ENCODE measurements around the gene PAQR9.
A peak's percentile ranks its signal among the peaks of the same experiment; 100 is the strongest.
"Not testable (repeated sequence)": the region's sequence is repeated elsewhere in the genome, so short reads cannot be mapped to it uniquely, and the experiment has no call there.

Gene PAQR9

GRCh38 chr3:142963516-142964448, at the start of gene PAQR9:
Gene PAQR9, minus strand, starts transcription at chr3:142963674. Its CDS starts 338 bp downstream, at chr3:142963336.
- DNase-seq: no peak

- DNase-seq: no peak
These were observed 48.2 kb upstream of the PAQR9 start for GRCh38 chr3:143011705-143012104.

- no peak for DNase-seq
These were observed 46.5 kb upstream of the PAQR9 start for GRCh38 chr3:143010024-143010423.

GRCh38 chr3:143004823-143005222, 41.3 kb upstream of the PAQR9 start:
- no peak for DNase-seq

- no peak for DNase-seq
These were observed 39.3 kb upstream of the PAQR9 start for GRCh38 chr3:143002727-143003126.

GRCh38 chr3:143002083-143002712, 38.7 kb upstream of the PAQR9 start:
- peak; percentile 22 for DNase-seq

- DNase-seq: peak; percentile 94
These were observed 38.1 kb upstream of the PAQR9 start, which contains the start of gene U2SURP for GRCh38 chr3:143001369-143002082. Gene U2SURP, plus strand, starts transcription at chr3:143001570. Its CDS starts 59 bp downstream, at chr3:143001629.

GRCh38 chr3:143001034-143001368, 37.5 kb upstream of the PAQR9 start:
- DNase-seq: no peak

GRCh38 chr3:143000528-143000927, 37.1 kb upstream of the PAQR9 start:
- no peak for DNase-seq

- no peak for DNase-seq
These were observed 36.4 kb upstream of the PAQR9 start for GRCh38 chr3:142999881-143000280.

GRCh38 chr3:142998439-142998838, 35.0 kb upstream of the PAQR9 start:
- DNase-seq: no peak

- DNase-seq: no peak
These were observed 33.9 kb upstream of the PAQR9 start for GRCh38 chr3:142997330-142997729.

GRCh38 chr3:142993958-142994442, 30.5 kb upstream of the PAQR9 start:
- peak; percentile 68 for DNase-seq

GRCh38 chr3:142992323-142992722, 28.8 kb upstream of the PAQR9 start:
- DNase-seq: no peak

GRCh38 chr3:142990721-142991120, 27.2 kb upstream of the PAQR9 start:
- DNase-seq: no peak

GRCh38 chr3:142988826-142989225, 25.4 kb upstream of the PAQR9 start:
- DNase-seq: not testable (repeated sequence)

GRCh38 chr3:142988221-142988620, 24.7 kb upstream of the PAQR9 start:
- not testable (repeated sequence) for DNase-seq

- no peak for DNase-seq
These were observed 24.2 kb upstream of the PAQR9 start for GRCh38 chr3:142987707-142988106.

- peak; percentile 57 for DNase-seq
These were observed 23.7 kb upstream of the PAQR9 start for GRCh38 chr3:142987080-142987700.

- no peak for DNase-seq
These were observed 20.8 kb upstream of the PAQR9 start for GRCh38 chr3:142984255-142984654.

GRCh38 chr3:142983318-142983717, 19.8 kb upstream of the PAQR9 start:
- no peak for DNase-seq

GRCh38 chr3:142982038-142982773, 18.7 kb upstream of the PAQR9 start:
- DNase-seq: no peak

Measured in CD4-positive, alpha-beta T cell treated with Interleukin-21 for 1 hour (primary cell).